Measurements from ENCODE around the gene BICC1.

BICC1 gene

DNA sequence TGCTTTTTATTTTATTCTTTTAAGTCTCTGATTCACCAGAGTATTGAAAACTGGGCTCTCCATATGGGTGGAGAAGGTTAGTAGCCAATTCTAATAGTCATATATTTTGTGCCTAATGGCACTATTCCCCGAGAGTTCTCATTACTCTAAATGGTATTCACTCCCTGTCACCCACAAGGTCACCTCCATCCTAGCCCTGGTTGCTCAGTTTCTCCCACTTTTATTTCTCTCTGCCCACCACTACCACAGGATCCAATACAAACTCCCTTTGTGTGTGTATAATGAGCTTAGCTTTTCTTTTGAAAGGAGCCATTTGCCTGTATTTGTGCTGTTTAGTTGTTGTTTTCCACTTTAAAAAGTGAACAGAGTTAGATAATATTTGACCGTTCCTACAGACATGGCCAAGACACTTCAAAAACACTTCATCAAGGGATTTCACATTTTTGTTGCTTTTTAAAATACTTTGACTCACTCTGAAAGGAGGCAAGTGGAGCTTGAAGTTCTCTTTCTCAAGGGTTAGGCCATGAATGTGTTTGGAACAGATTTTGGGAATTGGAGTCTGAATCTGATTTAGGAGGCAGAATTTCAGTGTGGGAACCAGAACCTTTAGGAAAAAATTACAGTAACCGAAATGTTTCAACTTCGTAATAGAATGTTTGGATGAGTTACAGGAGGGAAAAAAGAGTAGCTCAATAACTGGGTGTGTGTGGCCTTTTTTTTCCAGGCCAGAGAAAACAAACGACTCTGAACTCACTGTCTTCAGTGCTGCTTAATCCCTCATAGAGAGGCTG, 321.3 kb downstream of the BICC1 start:
- H3K4me3 ChIP-seq (ENCODE audit: low read depth, low read length): no peak overlapping the region
- no peak for DNase-seq
- in situ Hi-C loops (cut with HindIII; ENCODE audit: low pct_ligation_motif_present, low sequenced_read_pairs): no loop called here
- H3K27me3 ChIP-seq (replicated peaks): no peaks in the 10 kb centered on the region
- no peaks in the 10 kb centered on the region for H3K36me3 ChIP-seq (replicated peaks)
- TF ChIP-seq, protein P1, sequence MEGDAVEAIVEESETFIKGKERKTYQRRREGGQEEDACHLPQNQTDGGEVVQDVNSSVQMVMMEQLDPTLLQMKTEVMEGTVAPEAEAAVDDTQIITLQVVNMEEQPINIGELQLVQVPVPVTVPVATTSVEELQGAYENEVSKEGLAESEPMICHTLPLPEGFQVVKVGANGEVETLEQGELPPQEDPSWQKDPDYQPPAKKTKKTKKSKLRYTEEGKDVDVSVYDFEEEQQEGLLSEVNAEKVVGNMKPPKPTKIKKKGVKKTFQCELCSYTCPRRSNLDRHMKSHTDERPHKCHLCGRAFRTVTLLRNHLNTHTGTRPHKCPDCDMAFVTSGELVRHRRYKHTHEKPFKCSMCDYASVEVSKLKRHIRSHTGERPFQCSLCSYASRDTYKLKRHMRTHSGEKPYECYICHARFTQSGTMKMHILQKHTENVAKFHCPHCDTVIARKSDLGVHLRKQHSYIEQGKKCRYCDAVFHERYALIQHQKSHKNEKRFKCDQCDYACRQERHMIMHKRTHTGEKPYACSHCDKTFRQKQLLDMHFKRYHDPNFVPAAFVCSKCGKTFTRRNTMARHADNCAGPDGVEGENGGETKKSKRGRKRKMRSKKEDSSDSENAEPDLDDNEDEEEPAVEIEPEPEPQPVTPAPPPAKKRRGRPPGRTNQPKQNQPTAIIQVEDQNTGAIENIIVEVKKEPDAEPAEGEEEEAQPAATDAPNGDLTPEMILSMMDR (IDR thresholded peaks at IDR 0.05; ENCODE audit: low read depth, low read length, missing control alignments): no peak
- H3K27ac ChIP-seq: no peak overlapping the region

DNA sequence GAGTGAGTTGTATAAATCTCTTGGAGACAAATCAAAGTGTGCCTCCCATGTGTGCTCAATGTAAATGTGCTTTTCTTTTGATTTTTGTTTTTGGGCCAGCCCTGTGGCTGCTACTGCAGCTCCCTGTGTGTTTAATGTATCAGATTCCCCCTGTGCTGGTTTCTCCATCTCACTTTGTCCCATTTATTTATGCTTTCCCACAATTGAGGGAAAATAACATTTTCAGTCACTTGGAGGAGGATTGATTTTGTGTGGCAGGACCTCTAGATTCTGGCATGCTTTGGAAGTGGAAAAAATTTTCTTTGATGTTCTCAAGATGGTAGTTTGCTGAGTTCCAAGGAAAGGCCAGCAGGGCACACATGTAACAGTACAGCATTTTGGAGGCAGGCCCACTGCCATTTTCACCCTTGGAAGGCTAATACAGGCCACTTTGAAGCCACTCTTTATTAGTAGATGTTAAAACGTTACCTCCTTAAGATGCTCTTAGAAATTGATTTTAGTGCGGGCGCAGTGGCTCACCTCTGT, 323.6 kb downstream of the BICC1 start:
- in situ Hi-C loops (cut with HindIII; ENCODE audit: low pct_ligation_motif_present, low sequenced_read_pairs): no loop called here
- Histone ChIP-seq H3K27me3 (replicated peaks) (no peaks in the 10 kb centered on the region), H3K27ac (no peak overlapping the region), H3K4me3 (ENCODE audit: low read depth, low read length) (no peak overlapping the region), H3K36me3 (replicated peaks) (no peaks in the 10 kb centered on the region)
- TF ChIP-seq, protein P1 (IDR thresholded peaks at IDR 0.05; ENCODE audit: low read depth, low read length, missing control alignments): no peak
- no peak for DNase-seq

DNA sequence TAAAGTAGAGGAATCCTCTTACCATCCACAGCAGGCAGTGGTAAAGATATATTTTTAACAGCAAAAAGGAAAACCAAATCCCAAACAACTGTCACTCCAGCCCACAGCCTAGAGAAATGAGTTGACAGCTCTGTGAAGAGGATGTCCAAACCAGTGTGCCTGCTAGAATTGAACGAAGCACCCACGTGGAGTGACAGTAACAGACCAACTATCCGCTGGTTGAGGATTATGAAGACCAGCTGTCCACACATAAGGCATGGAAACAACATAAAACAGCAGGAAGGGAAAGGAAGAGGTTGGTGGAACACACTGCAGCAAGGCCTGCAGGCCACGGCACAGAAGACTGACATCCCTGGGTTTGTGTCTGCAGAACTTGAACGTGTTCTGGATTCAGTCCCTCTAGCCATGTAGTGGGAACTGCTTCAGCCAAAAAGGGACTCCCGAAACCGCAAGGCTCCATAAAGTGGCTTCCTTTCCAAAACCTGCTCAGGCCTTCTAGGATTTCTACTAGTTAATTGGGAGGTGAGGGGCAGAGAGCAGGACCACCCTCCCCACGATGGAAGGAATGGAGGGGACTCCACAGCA, 324.4 kb downstream of the BICC1 start:
- no peak overlapping the region for H3K27ac ChIP-seq
- in situ Hi-C loops (cut with HindIII; ENCODE audit: low pct_ligation_motif_present, low sequenced_read_pairs): no loop called here
- no peak for DNase-seq
- H3K27me3 ChIP-seq (replicated peaks): no peaks in the 10 kb centered on the region
- TF ChIP-seq, protein P1 (IDR thresholded peaks at IDR 0.05; ENCODE audit: low read depth, low read length, missing control alignments): no peak
- no peak overlapping the region for H3K4me3 ChIP-seq (ENCODE audit: low read depth, low read length)
- no peaks in the 10 kb centered on the region for H3K36me3 ChIP-seq (replicated peaks)

DNA sequence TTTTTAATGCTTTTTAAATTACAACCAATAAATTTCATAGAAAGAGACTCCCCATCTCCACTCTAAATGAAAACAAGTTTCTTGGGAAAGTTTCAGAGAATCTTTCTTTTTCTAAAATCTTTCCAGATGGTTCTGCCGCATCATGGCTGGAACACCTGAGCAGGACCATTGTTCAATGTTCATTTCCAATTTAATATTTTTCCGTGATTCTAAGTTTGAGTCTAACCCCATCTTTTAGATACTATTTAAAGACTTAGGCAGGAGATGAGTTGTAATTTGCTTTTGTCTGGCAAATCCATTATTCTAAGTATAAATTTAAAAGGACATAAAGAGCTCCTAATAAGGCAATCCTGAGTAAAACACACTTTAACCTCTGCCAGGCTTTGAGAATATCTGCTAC, 325.2 kb downstream of the BICC1 start:
- DNase-seq: no peak
- TF ChIP-seq, protein P1 (IDR thresholded peaks at IDR 0.05; ENCODE audit: low read depth, low read length, missing control alignments): no peak
- no peaks in the 10 kb centered on the region for H3K27me3 ChIP-seq (replicated peaks)
- in situ Hi-C loops (cut with HindIII; ENCODE audit: low pct_ligation_motif_present, low sequenced_read_pairs): no loop called here
- no peaks in the 10 kb centered on the region for H3K36me3 ChIP-seq (replicated peaks)
- no peak overlapping the region for H3K4me3 ChIP-seq (ENCODE audit: low read depth, low read length)
- no peak overlapping the region for H3K27ac ChIP-seq

DNA sequence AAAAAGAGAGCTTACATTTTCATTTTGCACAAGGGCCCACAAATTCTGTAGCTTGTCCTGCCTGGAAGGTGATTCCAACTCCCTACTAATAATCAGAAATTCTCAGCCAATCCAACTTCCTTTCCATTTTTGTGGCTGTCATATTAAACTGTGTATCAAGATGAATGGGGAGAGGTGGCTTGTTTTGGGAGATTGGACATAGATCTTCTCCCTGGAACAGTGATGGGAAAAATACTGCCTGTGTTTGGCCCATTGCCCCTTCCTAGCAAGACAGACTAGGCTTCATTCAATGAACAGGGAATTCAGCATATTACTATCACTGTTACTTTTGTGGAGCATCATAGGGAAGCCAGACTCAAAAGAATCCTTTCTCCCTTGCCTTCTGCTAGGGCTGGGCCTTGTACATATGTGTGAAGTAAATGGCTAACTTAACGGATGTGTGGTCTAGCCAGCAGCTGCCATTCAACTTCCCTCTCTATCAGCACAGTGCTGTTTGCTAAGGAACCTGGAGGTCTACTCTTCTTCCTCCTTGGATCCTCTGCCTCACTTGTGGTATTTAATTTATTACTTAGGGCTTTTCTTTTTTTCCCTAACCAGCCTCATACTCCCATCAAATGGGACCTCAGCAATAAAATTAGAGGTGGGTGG, 326.0 kb downstream of the BICC1 start:
- H3K27ac ChIP-seq: no peak overlapping the region
- in situ Hi-C loops (cut with HindIII; ENCODE audit: low pct_ligation_motif_present, low sequenced_read_pairs): no loop called here
- H3K36me3 ChIP-seq (replicated peaks): no peaks in the 10 kb centered on the region
- TF ChIP-seq, protein P1 (IDR thresholded peaks at IDR 0.05; ENCODE audit: low read depth, low read length, missing control alignments): no peak
- DNase-seq: no peak
- H3K4me3 ChIP-seq (ENCODE audit: low read depth, low read length): no peak overlapping the region
- H3K27me3 ChIP-seq (replicated peaks): no peaks in the 10 kb centered on the region

Data from brain microvascular endothelial cell (primary cell).